GM12878 (cell line): ENCODE data around the gene DDR2. TPM values are rescaled to one million over a fixed set of nuclear protein-coding genes. Genes with fewer than 3 reads are reported as not detected.

Experiments used
- ATAC-seq: fragments of 200-7000 bp; cut with Tn5 transposase; 3 replicates; pipeline ENCODE4 v1.9.1; 2020; ENCODE audit warnings: mild to moderate bottlenecking, moderate library complexity
- BruUV-seq: library from RNA; stranded (reverse); fragments of 400-500 nt; replicated peaks from 2 replicates; lab custom pipeline; 2021; lab: Mats Ljungman, UMichigan
- CTCF ChIA-PET: fragments of 300-600 bp; sonication (Branson Sonifier 250); formaldehyde crosslinking; extraction: SDS; loops from one replicate; lab custom pipeline; 2021; ENCODE audit warnings: inconsistent platforms; lab: Yijun Ruan, JAX
- POLR2A ChIA-PET: fragments of 350-600 bp; formaldehyde crosslinking; extraction: SDS; loops from one replicate; lab custom pipeline; 2021; ENCODE audit warnings: inconsistent platforms; lab: Charles Lee
- RAD21 ChIA-PET: fragments of 300-600 bp; sonication (Branson Sonifier 250); formaldehyde crosslinking; loops from one replicate; lab custom pipeline; 2023; ENCODE audit warnings: antibody characterized with exemption; ENCODE audit not compliant: unreplicated experiment; lab: Charles Lee
- SMC1A ChIA-PET: fragments of 300-600 bp; sonication (Branson Sonifier 250); formaldehyde crosslinking; loops from one replicate; lab custom pipeline; 2023; ENCODE audit not compliant: unreplicated experiment, uncharacterized antibody; lab: Charles Lee
- DNase-seq: peaks from one replicate; pipeline ENCODE4 v3.0.0-alpha.2; 2011; ENCODE audit warnings: low read depth, low spot score
- FAIRE-seq: peaks from 3 replicates; lab custom pipeline; 2011; peaks lifted over from hg19 to GRCh38; lab: Jason Lieb, UNC
- H2AFZ ChIP-seq: 2 replicates; pipeline ENCODE4 v1.6.0; 2011; ENCODE audit warnings: low read depth, low read length, control low read depth; ENCODE audit not compliant: control insufficient read depth
- H3K27ac ChIP-seq: 2 replicates; pipeline ENCODE4 v1.5.1; 2011; ENCODE audit warnings: control low read depth; ENCODE audit not compliant: control insufficient read depth, insufficient read depth
- H3K27me3 ChIP-seq, 2 experiments: replicated peaks in 1 of 2; 2 replicates each; pipeline versions ENCODE4 v1.6.0 to v1.6.1; 2011; ENCODE audit warnings: low read length in 1 of 2; ENCODE audit not compliant: control insufficient read depth in 2 of 2, insufficient read depth in 2 of 2
- H3K36me3 ChIP-seq, 2 experiments: 2 replicates each; pipeline ENCODE4 v1.5.1; 2011; ENCODE audit warnings: low read length in 1 of 2; ENCODE audit not compliant: control insufficient read depth in 2 of 2, insufficient read depth in 2 of 2
- H3K4me1 ChIP-seq: 2 replicates; pipeline ENCODE4 v1.6.1; 2011; ENCODE audit warnings: mild to moderate bottlenecking, low read length, moderate library complexity, mixed read lengths; ENCODE audit not compliant: control insufficient read depth, insufficient read depth
- H3K4me2 ChIP-seq: 2 replicates; pipeline ENCODE4 v1.6.0; 2011; ENCODE audit warnings: control low read depth; ENCODE audit not compliant: control insufficient read depth, insufficient read depth
- H3K4me3 ChIP-seq: fragments of 200-600 bp; sonication (generic); 2 replicates; pipeline ENCODE4 v1.5.1; 2016
- H3K79me2 ChIP-seq: 2 replicates; pipeline ENCODE4 v1.6.0; 2011; ENCODE audit warnings: low read length; ENCODE audit not compliant: control insufficient read depth, insufficient read depth
- H3K9ac ChIP-seq: 2 replicates; pipeline ENCODE4 v1.8.0; 2011; ENCODE audit warnings: low read length, control low read depth, mixed read lengths; ENCODE audit not compliant: control insufficient read depth, insufficient read depth
- H3K9me3 ChIP-seq: replicated peaks from 3 replicates; pipeline ENCODE4 v1.5.1; 2011; ENCODE audit warnings: mild to moderate bottlenecking, low read length; ENCODE audit not compliant: control insufficient read depth, insufficient read depth
- H4K20me1 ChIP-seq: 2 replicates; pipeline ENCODE4 v1.6.0; 2011; ENCODE audit not compliant: control insufficient read depth, insufficient read depth
- CEBPB ChIP-seq, 2 experiments: fragments of 150-350 bp in 1 of 2; IDR thresholded peaks; 2 replicates each; pipeline ENCODE4 v1.6.1; 2012 to 2014; ENCODE audit warnings: low read depth in 2 of 2, low read length in 2 of 2, borderline replicate concordance in 1 of 2, inconsistent platforms in 1 of 2
- EZH2 ChIP-seq: IDR thresholded peaks from 2 replicates; pipeline ENCODE4 v1.6.1; 2012; ENCODE audit warnings: low read depth, mild to moderate bottlenecking, control low read depth, inconsistent platforms, low read length, borderline replicate concordance; ENCODE audit not compliant: control insufficient read depth
- FOS ChIP-seq: IDR thresholded peaks from 3 replicates; pipeline ENCODE4 v1.6.1; 2011; ENCODE audit warnings: borderline replicate concordance; ENCODE audit not compliant: insufficient read length; ENCODE audit errors: extremely low read depth
- IRF5 ChIP-seq: fragments of 450-650 bp; IDR thresholded peaks from 2 replicates; pipeline ENCODE4 v1.6.1; 2017; ENCODE audit warnings: borderline replicate concordance
- JUND ChIP-seq: IDR thresholded peaks from 2 replicates; pipeline ENCODE4 v1.6.1; 2012; ENCODE audit warnings: low read depth, mild to moderate bottlenecking, low read length, improper control_type of control experiment, moderate library complexity
- KDM1A ChIP-seq: fragments of 200-600 bp; sonication (generic); IDR thresholded peaks from 2 replicates; pipeline ENCODE4 v1.6.1; 2016; ENCODE audit warnings: borderline replicate concordance
- NFXL1 ChIP-seq: fragments of 450-650 bp; IDR thresholded peaks from 2 replicates; pipeline ENCODE4 v1.6.1; 2017; ENCODE audit warnings: antibody characterized with exemption, mild to moderate bottlenecking, borderline replicate concordance
- SP1 ChIP-seq: IDR thresholded peaks from one replicate; pipeline ENCODE4 v1.6.1; 2011; ENCODE audit warnings: low read depth, low read length
- TCF12 ChIP-seq: IDR thresholded peaks from 2 replicates; pipeline ENCODE4 v1.6.1; 2011; ENCODE audit warnings: low read depth, mild to moderate bottlenecking, low read length
- YY1 ChIP-seq: IDR thresholded peaks from 2 replicates; pipeline ENCODE4 v1.6.1; 2011; ENCODE audit warnings: low read depth, mild to moderate bottlenecking, low read length
- ZBTB4 ChIP-seq: fragments of 450-650 bp; formaldehyde crosslinking; IDR thresholded peaks from 2 replicates; pipeline ENCODE4 v1.4.0; 2022; ENCODE audit warnings: mild to moderate bottlenecking, moderate library complexity
- ZNF687 ChIP-seq: fragments of 450-650 bp; IDR thresholded peaks from 2 replicates; pipeline ENCODE4 v1.6.1; 2017; ENCODE audit warnings: mild to moderate bottlenecking, moderate library complexity
- ZSCAN29 ChIP-seq: fragments of 450-650 bp; IDR thresholded peaks from 2 replicates; pipeline ENCODE4 v1.6.1; 2017; ENCODE audit warnings: mild to moderate bottlenecking, moderate library complexity
- WGBS: methylation state at CpG from one replicate; pipeline ENCODE4 v1.1.6; 2016; ENCODE audit warnings: low lambda C conversion rate; ENCODE audit not compliant: insufficient replicate concordance, insufficient coverage; ENCODE audit errors: missing lambda C conversion rate; 5-methylcytosine and 5-hydroxymethylcytosine counted together
- in situ Hi-C: fragments of 300-500 bp; cut with MboI; formaldehyde crosslinking; loops from 9 replicates; pipeline ENCODE4 v1.14.3; 2018; ENCODE audit warnings: mixed read lengths
- intact Hi-C: fragments of 100-400 bp; cut with micrococcal nuclease; formaldehyde crosslinking; loops from one replicate; pipeline ENCODE4 v1.14.2; 2022; ENCODE audit not compliant: unreplicated experiment
- polyA plus RNA-seq, 11 experiments: library from polyadenylated mRNA; depleted of rRNA in 4 of 11; unstranded in 6 of 11; stranded (reverse) in 5 of 11; fragments of >200 nt; fragmentation: Nextera tagmentation in 4 of 11; fragmentation: Illumina TruSeq in 1 of 11; extraction: Ambion mirVana in 4 of 11; extraction: Trizol in 1 of 11; gene quantifications; 1 replicate in 1 of 11; 2 replicates in 10 of 11; pipeline versions ENCODE4 v1.2.1 to v1.2.3, GENCODE V29; 2011 to 2016; ENCODE audit warnings: inconsistent platforms in 2 of 11, missing spikeins in 2 of 11, low read depth in 1 of 11
- total RNA-seq, 4 experiments: library from RNA; depleted of rRNA in 3 of 4; stranded (reverse); fragments of >200 nt in 3 of 4; fragmentation: Illumina TruSeq in 1 of 4; extraction: Trizol in 1 of 4; gene quantifications; 2 replicates each; pipeline versions ENCODE4 v1.2.1 to v1.2.3, GENCODE V29; 2013 to 2021

DDR2 gene
- total and polyA plus RNA-seq, 10 of the 15 experiments (the other 5 are each of a cell fraction or from before 2014, with no cell fraction given), result 1.9 to 8.8 (median 5.5) TPM

GRCh38 chr1:162587761-162588260, 44.5 kb upstream of the DDR2 start:
- ATAC-seq (no peak), DNase-seq (no peak), FAIRE-seq (no peak)
- no peak overlapping the region for H3K4me3 ChIP-seq
- no peak overlapping the region for H2AFZ ChIP-seq
- ChIA-PET POLR2A (no interaction called here), CTCF (interaction anchor here (0.6 to 1.4 kb wide), 5 partner anchors 9 to 26 kb away, joined by 3 to 4 read pairs (median 4); no protein-coding TSS in a partner anchor), RAD21 (interaction anchor here (0.7 to 1.0 kb wide), 3 partner anchors 9 to 113 kb away, joined by 3 read pairs; no protein-coding TSS in a partner anchor), SMC1A (interaction anchor here (0.7 to 2.1 kb wide), 7 partner anchors 9 to 58 kb away, joined by 3 to 9 read pairs (median 4); no protein-coding TSS in a partner anchor)
- in situ Hi-C loops (no loop called here), intact Hi-C loops (no loop called here)
- no peaks in the 10 kb centered on the region for H3K4me1 ChIP-seq
- H3K9me3 ChIP-seq, result no peaks in the 10 kb centered on the region
- no peaks in the 10 kb centered on the region for H3K79me2 ChIP-seq
- H3K27me3 ChIP-seq, result no peaks in the 10 kb centered on the region
- BruUV-seq, result no TSS peak
- H3K4me2 ChIP-seq, result no peak overlapping the region
- no peak overlapping the region for H3K27ac ChIP-seq
- WGBS, result 97% methylated on average over 5 of the region's 5 CpGs
- peaks cover 0 to 15% of the 10 kb centered on the region in 2 experiments; a peak in 3 of 4 replicates for H3K36me3 ChIP-seq
- H4K20me1 ChIP-seq, result no peaks in the 10 kb centered on the region
- no peak overlapping the region for H3K9ac ChIP-seq
- no peak for TF ChIP-seq IRF5
- no peak for TF ChIP-seq YY1
- TF ChIP-seq ZBTB4 (CRISPR knock-in tag), result no peak
- TF ChIP-seq EZH2, result no peak
- TF ChIP-seq NFXL1, result no peak
- no peak for TF ChIP-seq CEBPB (IDR thresholded peaks at IDR 0.05; ENCODE audit: borderline replicate concordance in 1 of 2, low read depth in 2 of 2, low read length in 2 of 2)
- TF ChIP-seq JUND, result no peak
- no peak for TF ChIP-seq ZSCAN29
- TF ChIP-seq KDM1A, result no peak
- no peak for TF ChIP-seq TCF12
- no peak for TF ChIP-seq FOS
- TF ChIP-seq ZNF687, result no peak
- TF ChIP-seq SP1, result no peak
